GM18498 (cell line): Measurements from ENCODE around the gene RNPEP.
"Not testable (repeated sequence)": the region's sequence is repeated elsewhere in the genome, so short reads cannot be mapped to it uniquely, and the experiment has no call there.

Experiments
- ATAC-seq: cut with Tn5 transposase; IDR thresholded peaks from one replicate; pipeline ENCODE4 v1.9.1; 2021; ENCODE audit warnings: mild to moderate bottlenecking, moderate library complexity; ENCODE audit not compliant: unreplicated experiment

The RNPEP gene

DNA sequence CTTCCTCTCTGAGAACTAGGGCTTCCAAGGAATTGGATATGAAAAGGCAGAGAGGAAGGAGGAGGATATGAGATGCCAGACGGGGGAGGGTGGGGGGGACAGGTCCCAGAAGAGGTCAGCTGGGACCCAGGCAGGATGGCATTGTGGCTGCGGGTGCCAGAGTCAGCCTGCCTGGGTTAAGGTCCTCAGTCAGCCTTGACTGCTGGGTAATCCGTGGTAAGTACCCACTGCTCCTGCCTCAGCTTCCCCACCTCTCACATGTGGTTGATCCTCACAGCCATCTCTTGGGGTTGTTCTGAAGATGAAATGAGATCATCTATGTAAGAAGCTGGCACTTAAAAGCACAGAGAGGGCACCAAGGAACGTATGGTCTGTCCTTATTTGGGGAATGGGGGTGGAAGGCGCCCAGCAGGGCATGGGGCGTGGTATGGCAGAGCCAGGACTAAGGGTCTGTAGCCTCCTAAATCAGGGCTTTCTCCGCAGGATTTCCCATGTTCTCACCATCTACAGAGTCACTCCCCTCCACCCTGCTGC is 51.8 kb downstream of the RNPEP start:
- no peak for ATAC-seq

DNA sequence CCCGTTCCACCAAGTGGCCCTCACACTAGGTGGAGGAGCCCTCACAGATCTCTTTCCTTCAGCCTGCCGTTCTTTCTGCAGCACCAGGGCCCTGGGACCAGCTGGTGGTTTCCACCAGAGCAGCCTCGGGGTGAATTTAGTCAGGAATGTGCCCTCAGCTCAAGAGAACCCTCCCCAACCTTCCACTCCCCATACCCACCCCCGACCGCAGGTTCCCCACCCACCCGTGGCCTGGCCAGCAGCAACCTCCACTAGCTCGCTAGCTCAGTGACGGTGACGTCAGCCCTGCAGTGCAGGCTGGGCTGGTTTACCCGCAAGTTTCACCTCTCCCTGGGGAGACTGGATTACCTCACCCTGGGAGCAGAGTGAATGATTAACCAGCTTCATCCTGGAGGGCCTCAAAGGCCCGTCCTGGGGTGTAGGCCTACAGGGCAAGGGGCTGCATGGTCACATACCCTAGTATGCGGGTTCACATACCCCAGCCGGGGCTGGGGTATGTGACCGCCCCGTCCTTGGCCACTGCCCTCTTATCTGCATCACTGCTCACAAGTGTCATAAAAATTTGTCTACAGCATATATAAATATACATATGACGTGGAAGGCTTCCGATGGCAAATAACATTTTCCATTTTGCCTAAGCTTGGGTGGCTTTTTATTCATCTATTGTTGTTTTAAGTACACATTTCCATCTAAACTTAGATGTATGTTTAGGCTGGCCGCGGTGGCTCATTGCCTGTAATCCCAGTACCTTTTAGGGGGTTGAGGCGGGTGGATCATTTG is 52.4 kb downstream of the RNPEP start:
- ATAC-seq, result peak; percentile 54

DNA sequence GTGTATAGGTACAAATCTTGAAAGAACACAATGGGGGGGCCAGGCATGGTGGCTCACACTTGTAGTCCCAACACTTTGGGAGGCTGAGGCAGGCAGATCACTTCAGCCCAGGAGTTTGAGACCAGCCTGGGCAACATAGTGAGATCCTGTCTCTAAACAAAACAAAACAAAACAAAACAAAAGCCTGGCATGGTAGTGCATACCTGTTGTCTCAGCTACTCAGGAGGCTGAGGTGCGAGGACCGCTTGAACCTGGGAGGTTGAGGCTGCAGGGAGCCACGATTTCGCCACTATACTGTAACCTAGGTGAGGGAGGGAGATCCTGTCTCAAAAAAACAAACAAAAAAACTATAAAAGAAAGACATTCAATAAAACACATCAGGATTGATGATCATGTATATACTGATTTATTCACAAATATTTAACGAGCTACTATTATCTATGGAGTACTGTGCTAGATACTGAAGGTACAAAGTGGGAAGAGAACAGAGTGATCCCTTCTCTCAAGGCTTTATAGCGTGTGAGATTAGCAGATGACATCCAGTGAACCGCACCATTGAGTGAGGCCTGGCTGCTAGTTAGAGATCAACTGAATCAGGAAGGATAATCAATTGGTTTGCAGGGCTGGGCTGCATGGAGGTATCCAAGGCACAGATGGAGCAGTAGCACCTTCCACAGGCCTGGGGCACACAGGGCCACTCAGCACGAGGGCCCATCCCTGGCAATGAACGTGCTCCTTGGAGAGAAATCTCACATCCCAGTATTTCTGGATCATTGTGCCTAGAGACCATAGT is 54.3 kb downstream of the RNPEP start:
- no peak for ATAC-seq

DNA sequence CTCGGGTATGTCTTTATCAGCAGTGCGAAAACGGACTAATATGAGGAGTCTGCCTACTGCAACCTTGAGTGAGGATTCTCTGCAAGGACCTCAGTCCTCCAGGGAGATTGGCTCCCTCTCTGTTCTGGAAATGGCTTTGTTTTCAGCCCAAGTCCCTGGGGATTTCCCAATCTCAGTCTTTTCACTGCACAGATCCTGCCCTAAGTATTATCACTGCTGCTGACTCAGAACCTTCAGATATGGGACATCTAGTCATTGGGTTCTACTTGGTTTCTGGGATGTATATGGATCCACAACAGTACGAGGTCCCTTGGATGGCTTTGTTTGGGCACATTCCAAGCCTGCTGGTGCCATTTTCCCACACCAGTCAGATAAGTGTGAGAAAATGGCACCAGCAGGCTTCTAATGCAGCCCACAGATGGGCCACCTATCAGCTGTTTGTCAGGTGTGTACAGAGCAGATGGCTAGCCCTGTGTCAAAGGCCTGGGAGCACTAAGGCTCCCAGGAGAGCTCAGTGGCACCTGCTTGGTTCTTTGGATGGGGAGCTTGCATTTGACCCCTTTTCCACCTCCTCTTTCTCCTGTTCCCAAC is 55.4 kb downstream of the RNPEP start:
- no peak for ATAC-seq

DNA sequence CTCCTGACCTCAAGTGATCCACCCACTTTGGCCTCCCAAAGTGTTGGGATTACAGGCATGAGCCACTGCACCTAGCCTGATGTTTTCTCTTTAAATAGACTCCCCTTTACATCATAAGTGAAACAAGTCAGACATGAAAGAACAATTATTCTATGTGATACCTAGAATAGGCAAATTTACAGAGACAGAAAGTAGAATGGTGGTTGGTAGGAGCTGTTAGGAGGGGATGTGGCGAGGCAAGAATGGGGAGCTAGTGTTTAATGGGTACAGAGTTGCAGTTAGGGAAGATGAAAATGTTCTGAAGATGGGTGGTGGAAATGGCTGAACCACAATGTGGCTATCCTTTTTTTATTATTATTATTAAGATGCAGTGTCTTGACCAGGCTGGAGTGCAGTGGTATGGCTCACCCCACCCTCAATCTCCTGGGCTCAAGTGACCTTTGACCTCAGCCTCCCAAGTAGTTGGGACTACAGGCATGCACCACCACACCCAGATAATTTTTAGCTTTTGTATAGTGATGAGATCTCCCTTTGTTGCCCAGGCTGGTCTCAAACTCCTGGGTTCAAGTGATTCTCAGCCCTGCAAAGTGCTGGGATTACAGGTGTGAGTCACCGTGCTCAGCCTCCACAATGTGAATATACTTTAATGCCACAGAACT is 56.4 kb downstream of the RNPEP start:
- ATAC-seq, result peak; percentile 75

DNA sequence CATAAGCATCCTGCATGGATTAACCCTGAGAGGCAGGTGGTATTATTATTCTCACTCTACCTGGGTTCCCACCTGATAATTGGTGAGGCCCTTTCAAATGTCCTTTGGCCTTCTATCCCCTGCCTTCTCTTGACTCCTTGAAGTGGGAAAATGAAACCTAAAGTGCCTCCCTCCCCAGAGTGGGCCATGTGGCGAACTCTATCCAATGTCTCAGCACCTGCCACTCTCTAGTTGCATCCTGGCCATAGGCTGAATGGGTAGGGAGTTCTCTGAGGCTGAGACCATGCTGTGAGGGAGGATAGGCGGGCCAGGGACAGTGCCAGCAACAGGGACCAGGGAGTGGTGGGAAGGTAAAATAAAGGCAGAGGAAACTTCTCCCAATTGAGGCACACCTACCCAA is 63.3 kb downstream of the RNPEP start:
- ATAC-seq, result no peak

DNA sequence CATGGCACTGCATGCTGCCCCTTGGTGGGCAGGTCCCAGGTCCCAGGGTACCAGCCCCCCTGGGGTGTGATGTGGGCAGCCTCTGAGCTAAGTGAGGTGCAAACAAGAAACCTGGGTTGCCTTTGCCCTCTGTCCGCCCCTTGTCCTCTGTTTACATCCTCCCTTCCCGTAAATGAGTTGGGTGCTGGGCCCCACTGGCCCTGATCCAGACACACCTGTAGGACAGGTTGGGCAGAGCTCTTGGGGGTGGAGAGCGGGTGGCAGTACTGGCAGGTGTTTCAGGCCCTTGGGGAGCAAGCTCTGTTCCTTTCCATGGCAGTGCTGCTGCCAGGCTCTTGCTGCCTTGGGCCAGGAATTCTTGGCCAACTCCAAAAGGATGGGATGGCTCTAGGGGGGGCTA is 63.8 kb downstream of the RNPEP start:
- no peak for ATAC-seq

DNA sequence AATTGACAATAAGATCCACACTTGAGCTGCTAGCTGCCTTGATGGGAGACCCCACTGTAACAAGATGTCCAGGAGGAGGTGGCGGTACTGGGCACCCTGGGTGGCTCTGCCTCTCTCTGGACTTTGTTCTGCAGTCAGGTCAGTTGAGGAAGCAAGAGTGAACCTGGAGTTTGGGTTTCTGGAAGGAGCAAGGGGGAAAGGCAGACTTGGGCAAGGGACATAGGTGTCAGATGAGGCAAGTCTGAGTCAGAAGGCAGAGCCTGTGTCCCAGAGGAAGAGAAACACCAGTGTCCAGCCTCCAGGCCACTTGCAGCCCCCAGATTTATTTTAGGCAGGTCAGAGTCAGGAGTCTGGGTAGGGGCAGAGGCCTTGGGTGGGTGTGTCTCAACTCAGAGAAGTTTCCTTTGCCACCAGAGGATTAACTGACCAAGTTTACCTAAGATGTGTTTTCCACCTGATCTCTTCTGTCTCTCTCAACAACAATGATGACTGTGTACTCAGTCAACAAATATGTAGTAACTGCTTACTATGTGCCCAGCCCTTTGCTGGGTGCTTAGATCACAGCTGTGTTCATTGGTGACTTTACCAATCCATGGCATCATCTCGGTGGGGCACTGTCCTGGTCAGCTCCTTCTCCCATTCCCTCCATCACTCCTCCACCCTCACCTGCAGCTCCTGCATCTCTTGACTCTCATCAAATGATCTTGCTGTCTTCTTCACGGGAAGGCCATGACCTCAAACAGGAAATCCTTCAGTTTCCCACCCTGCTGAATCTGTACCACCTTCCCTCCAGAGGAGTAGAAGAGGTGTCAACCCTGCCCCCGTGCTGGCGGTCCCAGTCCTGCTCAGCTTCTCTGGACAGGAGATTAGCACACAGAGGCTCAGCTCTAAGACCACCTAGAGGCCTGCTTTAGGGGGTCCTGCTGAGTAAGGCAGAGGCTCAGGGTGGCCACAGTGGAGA is 64.6 kb downstream of the RNPEP start:
- ATAC-seq, result no peak

DNA sequence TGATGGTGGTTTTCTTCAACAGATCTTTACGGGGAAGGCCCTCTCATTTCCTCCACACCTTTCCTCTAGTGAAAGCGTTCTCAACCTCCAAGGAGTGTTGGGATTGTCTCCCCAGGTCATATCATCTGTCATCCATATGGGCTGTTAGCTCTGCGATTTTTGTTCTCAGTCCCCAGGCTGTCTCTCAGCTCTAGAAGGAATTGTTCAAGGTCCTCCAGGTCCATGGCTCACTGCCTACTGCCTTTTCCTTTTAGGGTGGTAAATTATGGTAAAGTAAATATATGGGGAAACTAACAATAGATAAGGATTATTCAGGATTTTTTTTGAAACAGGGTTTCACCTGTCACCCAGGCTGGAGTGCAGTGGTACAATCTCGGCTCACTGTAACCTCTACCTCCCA is 65.5 kb downstream of the RNPEP start:
- ATAC-seq, result no peak

DNA sequence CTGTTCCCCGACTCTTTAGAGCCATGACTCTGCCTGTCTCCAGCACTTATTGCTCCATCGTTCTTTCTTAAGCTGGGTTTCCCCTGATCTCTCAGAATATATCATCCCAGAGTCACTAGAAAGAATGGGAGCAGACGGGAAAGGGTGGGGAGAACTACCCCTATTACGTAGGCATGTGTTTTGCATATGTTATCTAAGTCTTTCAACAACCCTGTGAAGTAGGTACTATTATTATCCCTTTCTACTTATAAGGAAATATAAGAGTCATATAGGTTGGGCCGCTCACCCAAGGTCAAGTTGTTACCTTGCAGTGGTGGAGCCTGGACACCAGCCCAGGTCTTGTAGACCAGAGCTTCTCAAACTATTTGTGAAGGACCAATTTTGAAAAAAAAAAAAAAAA is 66.7 kb downstream of the RNPEP start:
- no peak for ATAC-seq

DNA sequence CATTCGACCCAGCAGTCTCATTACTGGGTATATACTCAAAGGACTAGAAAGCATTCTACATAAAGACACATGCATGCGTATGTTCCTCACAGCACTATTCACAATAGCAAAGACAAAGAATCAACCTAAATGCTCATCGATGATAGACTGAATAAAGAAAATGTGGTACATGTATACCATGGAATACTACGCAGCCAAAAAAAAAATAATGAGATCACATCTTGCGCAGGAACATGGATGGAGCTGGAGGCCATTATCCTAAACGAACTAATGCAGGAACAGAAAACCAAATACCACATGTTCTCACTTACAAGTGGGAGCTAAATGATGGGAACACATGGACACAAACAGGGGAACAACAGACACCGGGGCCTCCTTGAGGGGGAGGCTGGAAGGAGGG is 71.6 kb downstream of the RNPEP start:
- no peak for ATAC-seq

DNA sequence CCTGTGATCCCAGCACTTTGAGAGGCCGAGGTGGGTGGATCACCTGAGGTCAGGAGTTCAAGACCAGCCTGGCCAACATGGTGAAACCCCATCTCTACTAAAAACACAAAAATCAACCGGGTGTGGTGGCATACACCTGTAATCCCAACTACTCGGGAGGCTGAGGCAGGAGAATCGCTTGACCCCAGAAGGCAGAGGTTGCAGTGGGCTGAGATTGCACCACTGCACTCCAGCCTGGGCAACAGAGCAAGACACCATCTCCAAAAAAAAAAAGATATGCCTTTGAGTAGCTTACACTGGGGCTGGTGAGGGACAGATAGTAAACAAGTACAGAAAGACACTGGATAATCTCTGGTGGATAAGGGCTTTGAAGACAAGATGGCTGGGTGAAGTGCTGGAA is 72.2 kb downstream of the RNPEP start:
- not testable (repeated sequence) for ATAC-seq
